OCI-LY7 (cell line): ENCODE results near the gene PHACTR3. TPM values are rescaled to one million over a fixed set of nuclear protein-coding genes. Genes with fewer than 3 reads are reported as not detected.

Experiments used
- BruUV-seq: library from RNA; stranded (reverse); fragments of 400-500 nt; replicated peaks from 2 replicates; lab custom pipeline; 2021; lab: Mats Ljungman, UMichigan
- CTCF ChIA-PET: fragments of 300-600 bp; sonication (Branson Sonifier 250); formaldehyde crosslinking; loops from one replicate; lab custom pipeline; 2022; ENCODE audit warnings: antibody characterized with exemption; ENCODE audit not compliant: unreplicated experiment; lab: Charles Lee
- POLR2A ChIA-PET: fragments of 300-600 bp; sonication (Branson Sonifier 250); formaldehyde crosslinking; loops from one replicate; lab custom pipeline; 2022; ENCODE audit warnings: antibody characterized with exemption; lab: Charles Lee
- DNase-seq: peaks from one replicate; pipeline ENCODE4 v3.0.0-alpha.2; 2015; ENCODE audit warnings: low spot score
- H2AFZ ChIP-seq: fragments of 200-600 bp; sonication (generic), shearing (Covaris generic); 2 replicates; pipeline ENCODE4 v1.6.1; 2014; ENCODE audit warnings: mild to moderate bottlenecking, antibody characterized with exemption, low read length, moderate library complexity
- H3K27ac ChIP-seq: fragments of 200-600 bp; sonication (generic); 2 replicates; pipeline ENCODE4 v1.5.1; 2014; ENCODE audit warnings: mixed run types, low read depth, mild to moderate bottlenecking, moderate library complexity, low read length, inconsistent platforms; ENCODE audit not compliant: poor library complexity, severe bottlenecking
- H3K36me3 ChIP-seq: fragments of 200-600 bp; sonication (generic); 2 replicates; pipeline ENCODE4 v1.6.1; 2014; ENCODE audit warnings: mild to moderate bottlenecking, antibody characterized with exemption, low read length, moderate library complexity, mixed read lengths; ENCODE audit not compliant: insufficient read depth
- H3K4me1 ChIP-seq: fragments of 200-600 bp; sonication (generic); 2 replicates; pipeline ENCODE4 v1.5.1; 2014; ENCODE audit warnings: mild to moderate bottlenecking, low read length; ENCODE audit not compliant: insufficient read depth, poor library complexity, severe bottlenecking
- H3K4me2 ChIP-seq: fragments of 200-600 bp; sonication (generic); 2 replicates; pipeline ENCODE4 v1.6.1; 2014; ENCODE audit warnings: mild to moderate bottlenecking, low read length
- H3K4me3 ChIP-seq: fragments of 200-600 bp; sonication (generic); 2 replicates; pipeline ENCODE4 v1.5.1; 2014; ENCODE audit warnings: mild to moderate bottlenecking, low read depth, low read length; ENCODE audit not compliant: poor library complexity, severe bottlenecking
- H3K79me2 ChIP-seq: fragments of 200-600 bp; sonication (generic); 2 replicates; pipeline ENCODE4 v1.6.1; 2016; ENCODE audit warnings: low read depth, mild to moderate bottlenecking, low read length, moderate library complexity, mixed read lengths; ENCODE audit not compliant: insufficient read depth
- H3K9me2 ChIP-seq: fragments of 200-600 bp; sonication (generic); 2 replicates; pipeline ENCODE4 v1.6.1; 2016; ENCODE audit warnings: mild to moderate bottlenecking, low read length, mixed read lengths; ENCODE audit not compliant: insufficient read depth
- H3K9me3 ChIP-seq: fragments of 200-600 bp; sonication (generic); 2 replicates; pipeline ENCODE4 v1.6.1; 2014; ENCODE audit warnings: mild to moderate bottlenecking, mixed run types, low read length, mixed read lengths
- H4K20me1 ChIP-seq: fragments of 200-600 bp; sonication (generic); 2 replicates; pipeline ENCODE4 v1.6.1; 2014; ENCODE audit warnings: mild to moderate bottlenecking, antibody characterized with exemption, low read length, moderate library complexity, mixed read lengths; ENCODE audit not compliant: insufficient read depth
- EZH2phosphoT487 ChIP-seq: fragments of 200-600 bp; sonication (generic); IDR thresholded peaks from 2 replicates; pipeline ENCODE4 v1.6.1; 2018; ENCODE audit warnings: low read depth, borderline replicate concordance, mild to moderate bottlenecking, mixed run types, antibody characterized with exemption, low read length, moderate library complexity, mixed read lengths
- intact Hi-C: fragments of 100-400 bp; cut with micrococcal nuclease; formaldehyde crosslinking; loops from one replicate; pipeline ENCODE4 v1.10.0; 2022; ENCODE audit not compliant: unreplicated experiment
- total RNA-seq, 2 experiments: library from RNA; depleted of rRNA in 1 of 2; stranded (reverse); fragments of >200 nt in 1 of 2; shearing (Covaris generic) in 1 of 2; gene quantifications; 2 replicates each; pipeline ENCODE4 v1.2.3, GENCODE V29; 2014 to 2022
- TF ChIP-seq, protein P1 (sequence below): fragments of 200-600 bp; sonication (generic); conservative IDR thresholded peaks from 2 replicates; pipeline ENCODE4 v1.5.1; 2014; ENCODE audit warnings: mild to moderate bottlenecking, antibody characterized with exemption, low read length, moderate library complexity, mixed read lengths

The PHACTR3 gene
- total RNA-seq, 2 experiments from 2014 or later, result 0.32 TPM; not detected in 1

GRCh38 chr20:59819496-59820203 is 215.3 kb downstream of the PHACTR3 start:
- ChIA-PET CTCF (no interaction called here), POLR2A (no interaction called here)
- Histone ChIP-seq H4K20me1 (no peaks in the 10 kb centered on the region), H3K27ac (no peak overlapping the region), H3K36me3 (no peaks in the 10 kb centered on the region), H3K4me1 (no peaks in the 10 kb centered on the region), H3K4me3 (no peak overlapping the region), H2AFZ (no peak overlapping the region), H3K4me2 (no peak overlapping the region), H3K9me3 (no peaks in the 10 kb centered on the region), H3K79me2 (no peaks in the 10 kb centered on the region), H3K9me2 (no peaks in the 10 kb centered on the region)
- TF ChIP-seq, protein P1, sequence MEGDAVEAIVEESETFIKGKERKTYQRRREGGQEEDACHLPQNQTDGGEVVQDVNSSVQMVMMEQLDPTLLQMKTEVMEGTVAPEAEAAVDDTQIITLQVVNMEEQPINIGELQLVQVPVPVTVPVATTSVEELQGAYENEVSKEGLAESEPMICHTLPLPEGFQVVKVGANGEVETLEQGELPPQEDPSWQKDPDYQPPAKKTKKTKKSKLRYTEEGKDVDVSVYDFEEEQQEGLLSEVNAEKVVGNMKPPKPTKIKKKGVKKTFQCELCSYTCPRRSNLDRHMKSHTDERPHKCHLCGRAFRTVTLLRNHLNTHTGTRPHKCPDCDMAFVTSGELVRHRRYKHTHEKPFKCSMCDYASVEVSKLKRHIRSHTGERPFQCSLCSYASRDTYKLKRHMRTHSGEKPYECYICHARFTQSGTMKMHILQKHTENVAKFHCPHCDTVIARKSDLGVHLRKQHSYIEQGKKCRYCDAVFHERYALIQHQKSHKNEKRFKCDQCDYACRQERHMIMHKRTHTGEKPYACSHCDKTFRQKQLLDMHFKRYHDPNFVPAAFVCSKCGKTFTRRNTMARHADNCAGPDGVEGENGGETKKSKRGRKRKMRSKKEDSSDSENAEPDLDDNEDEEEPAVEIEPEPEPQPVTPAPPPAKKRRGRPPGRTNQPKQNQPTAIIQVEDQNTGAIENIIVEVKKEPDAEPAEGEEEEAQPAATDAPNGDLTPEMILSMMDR, result no peak
- TF ChIP-seq EZH2phosphoT487, result no peak
- intact Hi-C loops, result no loop called here
- no TSS peak for BruUV-seq
- no peak for DNase-seq

DNA sequence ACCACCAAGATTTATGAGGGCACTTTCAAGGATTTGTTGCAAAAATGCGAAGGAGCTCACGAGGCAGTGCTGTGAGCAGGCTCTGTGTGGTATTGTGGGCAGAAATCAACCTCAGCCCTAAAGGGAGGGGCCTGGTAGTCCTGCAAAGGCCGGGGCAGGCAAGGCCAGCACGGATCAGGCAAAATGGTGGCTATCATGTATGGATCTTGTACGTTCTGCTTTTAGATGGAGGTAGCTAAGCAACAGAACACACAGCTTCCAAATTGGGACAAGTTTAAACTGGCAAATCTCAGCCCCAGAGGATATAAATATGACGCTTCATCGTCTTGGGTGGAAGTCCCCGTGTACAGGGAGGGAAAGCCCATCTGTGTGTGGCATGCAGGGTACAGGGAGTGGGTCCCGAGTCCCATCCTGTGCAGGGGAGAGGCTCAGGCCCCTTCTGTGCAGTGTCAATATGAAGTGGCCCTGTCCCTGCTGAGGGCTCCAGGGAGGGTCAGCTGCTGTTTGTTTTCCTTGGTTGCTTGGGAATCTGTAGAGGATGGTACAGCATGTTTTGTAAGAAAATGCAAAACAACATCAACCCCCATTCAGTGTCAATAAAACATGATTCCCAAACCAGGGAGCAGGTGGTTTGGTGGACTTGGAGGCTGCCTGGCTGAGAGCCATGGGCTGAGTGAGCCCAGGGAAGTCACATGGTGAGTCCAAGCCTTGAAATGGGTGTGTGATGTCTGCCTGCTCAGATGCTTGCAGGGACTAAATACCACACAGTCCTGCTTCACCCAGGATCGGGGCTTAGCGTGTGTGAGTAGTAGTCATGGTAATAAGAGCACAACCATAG is 216.1 kb downstream of the PHACTR3 start:
- CTCF ChIA-PET, result no interaction called here
- no peak overlapping the region for H3K27ac ChIP-seq
- intact Hi-C loops, result no loop called here
- DNase-seq, result no peak
- no peaks in the 10 kb centered on the region for H3K4me1 ChIP-seq
- POLR2A ChIA-PET, result no interaction called here
- BruUV-seq, result no TSS peak
- H3K9me3 ChIP-seq, result no peaks in the 10 kb centered on the region
- no peaks in the 10 kb centered on the region for H4K20me1 ChIP-seq
- no peaks in the 10 kb centered on the region for H3K79me2 ChIP-seq
- no peak overlapping the region for H3K4me3 ChIP-seq
- no peak overlapping the region for H2AFZ ChIP-seq
- H3K4me2 ChIP-seq, result no peak overlapping the region
- H3K36me3 ChIP-seq, result no peaks in the 10 kb centered on the region
- no peak for TF ChIP-seq EZH2phosphoT487
- TF ChIP-seq, protein P1, result no peak
- H3K9me2 ChIP-seq, result no peaks in the 10 kb centered on the region
